Lower leg skin (tissue), 3 donors: Measurements from ENCODE around the gene KDM6A.

Source experiments
- POLR2A ChIP-seq, 2 donors: fragments of 450-650 bp; IDR thresholded peaks; one replicate each; pipeline ENCODE4 v1.6.1; 2016 to 2017; ENCODE audit warnings: antibody characterized with exemption in 2 of 2, mild to moderate bottlenecking in 1 of 2, moderate library complexity in 1 of 2
- TF ChIP-seq, protein P1 (sequence below), 3 donors: fragments of 450-650 bp; IDR thresholded peaks; one replicate each; pipeline ENCODE4 v1.5.1; 2016; ENCODE audit warnings: antibody characterized with exemption in 3 of 3, mild to moderate bottlenecking in 3 of 3, moderate library complexity in 2 of 3

DNA sequence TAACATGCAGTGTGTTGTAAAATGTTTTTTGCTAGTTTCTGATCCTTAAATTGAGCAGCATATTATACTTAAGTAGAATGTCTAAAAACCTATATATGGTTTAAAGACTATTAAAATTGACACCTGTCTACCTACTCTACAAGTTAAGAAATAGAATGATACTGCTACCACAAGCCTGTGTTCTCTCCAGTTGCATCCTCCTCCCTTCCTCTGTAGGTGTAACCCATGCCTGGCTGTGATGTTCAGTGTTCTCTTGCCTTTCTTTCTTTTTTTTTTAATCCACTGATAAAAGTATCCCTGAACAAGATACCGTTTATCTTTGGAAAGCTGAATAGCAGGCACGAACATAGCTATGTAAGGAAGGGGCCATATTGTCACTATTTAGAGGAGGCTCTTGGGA is 99.1 kb downstream of the KDM6A start:
- TF ChIP-seq, protein P1, sequence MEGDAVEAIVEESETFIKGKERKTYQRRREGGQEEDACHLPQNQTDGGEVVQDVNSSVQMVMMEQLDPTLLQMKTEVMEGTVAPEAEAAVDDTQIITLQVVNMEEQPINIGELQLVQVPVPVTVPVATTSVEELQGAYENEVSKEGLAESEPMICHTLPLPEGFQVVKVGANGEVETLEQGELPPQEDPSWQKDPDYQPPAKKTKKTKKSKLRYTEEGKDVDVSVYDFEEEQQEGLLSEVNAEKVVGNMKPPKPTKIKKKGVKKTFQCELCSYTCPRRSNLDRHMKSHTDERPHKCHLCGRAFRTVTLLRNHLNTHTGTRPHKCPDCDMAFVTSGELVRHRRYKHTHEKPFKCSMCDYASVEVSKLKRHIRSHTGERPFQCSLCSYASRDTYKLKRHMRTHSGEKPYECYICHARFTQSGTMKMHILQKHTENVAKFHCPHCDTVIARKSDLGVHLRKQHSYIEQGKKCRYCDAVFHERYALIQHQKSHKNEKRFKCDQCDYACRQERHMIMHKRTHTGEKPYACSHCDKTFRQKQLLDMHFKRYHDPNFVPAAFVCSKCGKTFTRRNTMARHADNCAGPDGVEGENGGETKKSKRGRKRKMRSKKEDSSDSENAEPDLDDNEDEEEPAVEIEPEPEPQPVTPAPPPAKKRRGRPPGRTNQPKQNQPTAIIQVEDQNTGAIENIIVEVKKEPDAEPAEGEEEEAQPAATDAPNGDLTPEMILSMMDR (IDR thresholded peaks at IDR 0.05) = no peak
- no peak for TF ChIP-seq POLR2A (IDR thresholded peaks at IDR 0.05)
